ENCODE measurements around the gene HOXD13.

The HOXD13 gene

GRCh38 chr2:176106581-176107539 is 14.3 kb downstream of the HOXD13 start, which contains the start of gene HOXD11:
TSS of gene HOXD11 (plus strand) at chr2:176107280. CDS start at chr2:176107356, 76 bp downstream.
- FAIRE-seq, result no peak

GRCh38 chr2:176107731-176108181 is 15.2 kb downstream of the HOXD13 start:
- FAIRE-seq, result no peak

- FAIRE-seq, result no peak
Measured at GRCh38 chr2:176109192-176109901, 16.8 kb downstream of the HOXD13 start.

- FAIRE-seq, result no peak
Measured at GRCh38 chr2:176109946-176110345, 17.4 kb downstream of the HOXD13 start.

- no peak for FAIRE-seq
Measured at GRCh38 chr2:176110415-176111308, 18.1 kb downstream of the HOXD13 start.

- no peak for FAIRE-seq
Measured at GRCh38 chr2:176111309-176111663, 18.8 kb downstream of the HOXD13 start.

- no peak for FAIRE-seq
Measured at GRCh38 chr2:176111846-176112374, 19.4 kb downstream of the HOXD13 start.

GRCh38 chr2:176112375-176113302 is 20.1 kb downstream of the HOXD13 start:
- no peak for FAIRE-seq

- FAIRE-seq, result no peak
Measured at GRCh38 chr2:176114120-176114929, 21.8 kb downstream of the HOXD13 start.

GRCh38 chr2:176114930-176115625 is 22.6 kb downstream of the HOXD13 start:
- no peak for FAIRE-seq

- FAIRE-seq, result no peak
Measured at GRCh38 chr2:176115883-176116813, 23.6 kb downstream of the HOXD13 start, which contains the start of gene HOXD10. TSS of gene HOXD10 (plus strand) at chr2:176116778. CDS start at chr2:176116834, 56 bp downstream.

- no peak for FAIRE-seq
Measured at GRCh38 chr2:176117162-176117822, 24.8 kb downstream of the HOXD13 start.

GRCh38 chr2:176117823-176118371 is 25.4 kb downstream of the HOXD13 start:
- FAIRE-seq, result no peak

GRCh38 chr2:176118601-176119339 is 26.2 kb downstream of the HOXD13 start:
- no peak for FAIRE-seq

GRCh38 chr2:176120364-176121189 is 28.1 kb downstream of the HOXD13 start:
- FAIRE-seq, result no peak

Measured in islet of Langerhans (tissue), 1 donor.